NCI-H1105 (cell line): Measurements from ENCODE around the gene CXCR1.
A peak's percentile ranks its signal among the peaks of the same experiment; 100 is the strongest.
"Not testable (repeated sequence)": the region's sequence is repeated elsewhere in the genome, so short reads cannot be mapped to it uniquely, and the experiment has no call there.

ENCODE experiments used
- DNase-seq: peaks from one replicate; lab custom pipeline; 2025; lab: John Stamatoyannopoulos, UW

Gene CXCR1

GRCh38 chr2:218166791-218167190 lies at the start of gene CXCR1:
TSS of gene CXCR1 (minus strand) at chr2:218166962. CDS start at chr2:218165211, 1,751 bp downstream.
- DNase-seq: no peak

- DNase-seq: no peak
Measured at GRCh38 chr2:218216336-218216673, 49.5 kb upstream of the CXCR1 start.

- no peak for DNase-seq
Measured at GRCh38 chr2:218214116-218214515, 47.4 kb upstream of the CXCR1 start.

GRCh38 chr2:218209078-218209477 lies 42.3 kb upstream of the CXCR1 start:
- no peak for DNase-seq

- no peak for DNase-seq
Measured at GRCh38 chr2:218202266-218202665, 35.5 kb upstream of the CXCR1 start.

GRCh38 chr2:218196974-218197373 lies 30.2 kb upstream of the CXCR1 start:
- DNase-seq: no peak

GRCh38 chr2:218194880-218195279 lies 28.1 kb upstream of the CXCR1 start:
- no peak for DNase-seq

- no peak for DNase-seq
Measured at GRCh38 chr2:218193701-218194100, 26.9 kb upstream of the CXCR1 start.

- DNase-seq: no peak
Measured at GRCh38 chr2:218192902-218193430, 26.2 kb upstream of the CXCR1 start.

GRCh38 chr2:218188528-218188927 lies 21.8 kb upstream of the CXCR1 start:
- DNase-seq: no peak

- DNase-seq: no peak
Measured at GRCh38 chr2:218187296-218188015, 20.7 kb upstream of the CXCR1 start.

GRCh38 chr2:218186876-218187275 lies 20.1 kb upstream of the CXCR1 start:
- DNase-seq: no peak

GRCh38 chr2:218186355-218186766 lies 19.6 kb upstream of the CXCR1 start:
- DNase-seq: peak; percentile 41

GRCh38 chr2:218184331-218184730 lies 17.6 kb upstream of the CXCR1 start:
- DNase-seq: no peak

GRCh38 chr2:218180467-218181114 lies 13.8 kb upstream of the CXCR1 start:
- no peak for DNase-seq

- no peak for DNase-seq
Measured at GRCh38 chr2:218179782-218180181, 13.0 kb upstream of the CXCR1 start.

- DNase-seq: no peak
Measured at GRCh38 chr2:218172845-218173244, 6.1 kb upstream of the CXCR1 start.

- not testable (repeated sequence) for DNase-seq
Measured at GRCh38 chr2:218171744-218172143, 5.0 kb upstream of the CXCR1 start.

- DNase-seq: no peak
Measured at GRCh38 chr2:218169757-218170546, 3.2 kb upstream of the CXCR1 start.

GRCh38 chr2:218168635-218169462 lies 2.1 kb upstream of the CXCR1 start:
- peak; percentile 0 for DNase-seq

GRCh38 chr2:218168016-218168415 lies 1.3 kb upstream of the CXCR1 start:
- DNase-seq: no peak

- no peak for DNase-seq
Measured at GRCh38 chr2:218162814-218163213, 3.9 kb downstream of the CXCR1 start.
